Gastrocnemius medialis (tissue), 4 donors: ENCODE data around the gene DNM2.

ENCODE experiments used
- CTCF ChIP-seq, 5 experiments: fragments of 450-650 bp in 3 of 5; fragments of 200-600 bp in 2 of 5; sonication (generic) in 2 of 5; IDR thresholded peaks in 4 of 5; conservative IDR thresholded peaks in 1 of 5; 1 replicate in 4 of 5; 2 replicates in 1 of 5; pipeline ENCODE4 v1.5.1; 2016 to 2019; ENCODE audit warnings: antibody characterized with exemption in 5 of 5, mild to moderate bottlenecking in 3 of 5, moderate library complexity in 3 of 5
- POLR2A ChIP-seq, 2 donors: fragments of 450-650 bp; IDR thresholded peaks; one replicate each; pipeline ENCODE4 v1.6.1; 2017; ENCODE audit warnings: antibody characterized with exemption in 2 of 2, mild to moderate bottlenecking in 2 of 2, moderate library complexity in 2 of 2

- peak; percentile 50 to 57 for TF ChIP-seq POLR2A (IDR thresholded peaks at IDR 0.05)
- TF ChIP-seq CTCF (IDR thresholded peaks at IDR 0.05 in 4 of 5, conservative IDR thresholded peaks at IDR 0.05 in 1 of 5), result peak in 4 of 5 experiments; percentile 23 to 77 (median 54)
Measured at GRCh38 chr19:10835754-10836478, 118.0 kb downstream of the DNM2 start, which contains the start of gene TMED1.
